GM12892 (cell line): ENCODE data around the gene ADGRB3.
"Not testable (repeated sequence)": the region's sequence is repeated elsewhere in the genome, so short reads cannot be mapped to it uniquely, and the experiment has no call there.

Experiments
- DNase-seq: peaks from one replicate; pipeline ENCODE4 v3.0.0; 2011; ENCODE audit not compliant: insufficient read length
- FAIRE-seq: peaks from 2 replicates; lab custom pipeline; 2011; peaks lifted over from hg19 to GRCh38; lab: Jason Lieb, UNC
- POLR2A ChIP-seq: IDR thresholded peaks from 2 replicates; pipeline ENCODE4 v1.6.1; 2011; ENCODE audit warnings: low read depth, low read length, control low read depth
- POLR2AphosphoS5 ChIP-seq: IDR thresholded peaks from 2 replicates; pipeline ENCODE4 v1.6.1; 2011; ENCODE audit warnings: low read depth, low read length, control low read depth
- TAF1 ChIP-seq: IDR thresholded peaks from 2 replicates; pipeline ENCODE4 v1.6.1; 2011; ENCODE audit warnings: low read depth, mild to moderate bottlenecking, control low read depth, low read length, borderline replicate concordance

Gene ADGRB3

DNA sequence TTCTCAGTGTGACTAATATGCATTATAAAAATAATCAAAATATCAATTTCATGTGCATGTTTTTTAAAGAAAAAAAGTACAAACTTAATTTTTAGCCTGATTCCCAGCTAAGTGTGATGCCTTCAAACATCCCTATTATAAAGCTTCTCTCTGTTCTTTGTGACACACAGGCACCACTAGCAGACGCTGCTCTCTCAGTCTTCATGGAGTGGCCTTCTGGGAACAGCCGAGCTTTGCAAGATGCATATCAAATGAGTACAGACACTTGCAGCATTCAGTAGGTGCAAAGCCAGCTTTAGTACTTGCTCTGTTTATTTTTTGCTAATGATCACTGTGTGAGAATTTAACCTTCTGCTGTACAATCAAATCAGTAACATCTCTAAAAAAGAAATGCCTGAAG is 340.0 kb downstream of the ADGRB3 start:
- no peak for DNase-seq
- TF ChIP-seq POLR2AphosphoS5: no peak
- no peak for TF ChIP-seq POLR2A
- no peak for TF ChIP-seq TAF1
- FAIRE-seq: no peak

DNA sequence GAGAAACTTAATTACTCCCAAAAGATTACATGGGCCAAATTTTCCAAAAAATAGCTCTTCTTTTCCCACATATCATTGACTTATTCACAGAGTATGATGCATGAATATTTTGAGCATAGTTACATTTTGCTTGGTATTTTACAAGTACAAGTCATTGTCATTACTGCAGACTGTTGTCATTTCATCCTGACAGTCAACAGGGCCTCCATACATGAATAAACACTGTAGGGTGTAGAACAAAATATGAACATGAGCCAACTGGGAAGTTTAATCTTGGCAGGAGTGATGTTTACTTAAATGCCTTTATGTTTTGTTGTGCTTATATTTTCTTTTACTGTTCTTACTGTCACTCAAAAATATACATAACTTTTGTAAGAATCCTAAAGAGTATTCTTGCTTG is 340.7 kb downstream of the ADGRB3 start:
- DNase-seq (no peak), FAIRE-seq (no peak)
- TF ChIP-seq POLR2AphosphoS5: no peak
- TF ChIP-seq TAF1: no peak
- no peak for TF ChIP-seq POLR2A

DNA sequence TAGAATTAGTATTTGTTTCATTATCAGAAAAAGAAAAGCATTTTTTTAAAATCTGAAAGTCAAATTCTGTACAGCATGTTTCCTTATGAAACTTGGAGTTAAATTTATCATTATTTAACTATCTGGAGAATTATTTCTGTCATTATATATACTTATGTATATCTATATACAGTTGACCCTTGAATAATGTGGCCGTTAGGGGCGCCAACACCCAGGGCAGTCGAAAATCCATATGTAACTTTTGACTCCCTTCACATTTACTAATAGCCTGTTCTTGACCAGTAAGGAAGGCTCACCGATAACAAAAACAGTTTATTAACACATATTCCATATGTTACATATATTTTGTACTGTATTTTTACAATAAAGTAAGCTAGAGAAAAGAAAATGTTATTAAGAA is 341.2 kb downstream of the ADGRB3 start:
- FAIRE-seq (no peak), DNase-seq (no peak)
- TF ChIP-seq TAF1 (no peak), POLR2A (no peak), POLR2AphosphoS5 (no peak)

DNA sequence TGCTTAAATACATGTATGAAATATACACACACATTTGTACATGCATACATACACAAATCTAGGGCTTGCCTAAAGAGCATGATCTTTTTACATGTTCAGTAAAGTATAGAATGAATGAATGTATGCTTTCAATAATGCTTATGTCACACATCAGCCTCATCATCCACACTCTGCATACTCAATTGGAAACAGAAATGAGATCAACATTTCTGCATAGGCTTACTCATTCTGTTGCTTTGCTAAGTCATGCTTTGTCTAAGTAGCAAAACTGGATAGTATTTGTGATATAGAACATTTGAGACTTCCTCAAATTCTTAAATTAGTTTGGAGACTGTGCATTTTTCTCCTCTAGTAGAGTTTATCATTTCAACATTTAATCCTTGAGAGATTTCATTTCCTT is 343.3 kb downstream of the ADGRB3 start:
- TF ChIP-seq POLR2AphosphoS5 (no peak), POLR2A (no peak), TAF1 (no peak)
- no peak for FAIRE-seq
- DNase-seq: no peak

DNA sequence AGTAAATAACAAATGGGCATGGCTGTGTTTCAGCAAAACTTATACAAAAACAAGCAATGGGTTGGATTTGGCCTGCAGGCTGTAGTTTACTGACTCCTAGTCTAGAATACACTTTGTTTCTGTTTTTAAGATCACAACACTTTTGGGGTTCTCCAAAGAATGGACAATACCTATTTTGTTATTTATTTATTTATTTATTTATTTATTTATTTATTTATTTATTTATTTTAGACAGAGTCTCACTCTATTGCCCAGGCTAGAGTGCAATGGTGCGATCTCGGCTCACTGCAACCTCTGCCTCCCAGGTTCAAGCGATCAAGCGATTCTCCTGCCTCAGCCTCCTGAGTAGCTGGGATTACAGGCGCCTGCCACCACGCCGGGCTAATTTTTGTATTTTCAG is 346.6 kb downstream of the ADGRB3 start:
- not testable (repeated sequence) for DNase-seq

DNA sequence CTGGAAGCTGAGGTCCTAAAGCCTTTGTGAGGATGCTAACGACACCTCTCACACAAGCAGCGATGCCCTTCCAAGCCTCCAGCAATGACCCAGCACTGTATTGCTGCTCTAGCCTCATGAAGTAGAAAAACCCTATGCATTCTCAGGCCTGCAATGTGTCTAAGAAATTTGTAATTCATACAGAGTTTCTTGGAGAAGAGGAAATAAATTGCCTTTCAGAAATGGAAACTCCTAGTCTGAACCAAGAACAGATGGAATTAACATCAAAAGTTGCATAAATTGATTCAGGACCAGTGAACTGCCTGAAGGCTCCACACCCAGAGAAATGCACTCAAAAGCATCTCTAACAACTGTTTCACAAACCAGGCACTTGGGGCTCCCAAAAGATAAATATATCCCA is 353.6 kb downstream of the ADGRB3 start:
- FAIRE-seq: no peak
- TF ChIP-seq TAF1 (no peak), POLR2A (no peak), POLR2AphosphoS5 (no peak)
- no peak for DNase-seq

More for the DNA sequence above, 346.6 kb downstream of the ADGRB3 start:
- FAIRE-seq: not testable (repeated sequence)

DNA sequence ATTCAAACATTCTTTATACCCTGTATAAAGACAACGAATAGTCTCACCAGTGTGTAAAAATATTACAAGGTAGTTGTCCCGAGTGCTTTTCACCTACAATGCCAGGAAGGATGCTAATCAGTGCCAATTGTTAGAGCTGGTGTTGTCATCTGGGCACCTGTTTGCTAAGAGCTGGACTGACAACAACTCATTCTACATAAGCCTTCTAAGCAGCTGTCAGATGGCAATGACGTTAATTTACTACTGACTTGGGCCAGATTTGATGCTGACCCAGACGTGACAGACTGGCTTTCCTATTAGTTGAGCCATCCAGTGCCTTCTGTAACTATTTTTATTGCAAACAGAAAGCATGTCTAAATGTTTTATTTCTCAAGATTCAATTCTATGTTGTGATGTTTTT is 355.2 kb downstream of the ADGRB3 start:
- no peak for TF ChIP-seq POLR2A
- TF ChIP-seq POLR2AphosphoS5: no peak
- no peak for TF ChIP-seq TAF1
- DNase-seq (no peak), FAIRE-seq (no peak)

DNA sequence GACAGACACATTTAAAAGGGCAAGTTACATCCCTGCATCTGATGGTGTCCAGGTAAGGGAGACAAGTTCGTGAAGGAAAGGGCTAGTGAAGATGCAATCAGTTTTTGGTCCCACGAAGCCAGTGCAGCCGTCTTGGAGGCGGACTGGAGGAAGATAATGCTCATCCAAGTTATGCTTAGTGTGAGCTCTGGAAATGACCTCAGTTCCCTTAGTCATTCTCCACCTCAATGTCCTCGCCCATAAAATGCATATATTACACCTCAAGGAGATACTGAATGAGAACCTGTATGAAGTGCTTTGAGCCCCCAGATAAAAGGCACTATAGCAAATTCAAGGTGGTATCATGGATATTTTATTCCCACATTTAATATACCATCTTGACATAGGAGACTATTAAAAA is 358.8 kb downstream of the ADGRB3 start:
- no peak for DNase-seq
- TF ChIP-seq POLR2AphosphoS5 (no peak), POLR2A (no peak), TAF1 (no peak)
- no peak for FAIRE-seq

DNA sequence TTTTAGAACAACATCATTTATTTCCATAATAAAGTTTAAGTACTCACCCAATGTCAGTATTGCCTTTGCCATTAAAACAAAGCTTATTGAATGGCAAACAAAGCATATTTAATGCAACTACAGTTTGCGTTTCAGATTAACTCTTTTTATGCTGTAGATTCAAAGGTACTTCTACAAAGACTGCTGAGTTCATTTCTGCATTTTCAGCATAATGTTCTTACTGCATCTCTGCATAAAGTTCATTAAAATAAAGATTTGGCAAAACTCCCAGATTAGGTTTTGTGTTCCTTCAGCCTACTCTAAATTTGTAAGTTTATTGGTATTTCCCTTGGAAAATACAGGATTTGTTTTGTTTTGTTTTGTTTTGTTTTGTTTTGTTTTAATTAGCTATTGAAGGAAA is 359.4 kb downstream of the ADGRB3 start:
- FAIRE-seq (no peak), DNase-seq (no peak)
- TF ChIP-seq TAF1: no peak
- TF ChIP-seq POLR2AphosphoS5: no peak
- TF ChIP-seq POLR2A: no peak

DNA sequence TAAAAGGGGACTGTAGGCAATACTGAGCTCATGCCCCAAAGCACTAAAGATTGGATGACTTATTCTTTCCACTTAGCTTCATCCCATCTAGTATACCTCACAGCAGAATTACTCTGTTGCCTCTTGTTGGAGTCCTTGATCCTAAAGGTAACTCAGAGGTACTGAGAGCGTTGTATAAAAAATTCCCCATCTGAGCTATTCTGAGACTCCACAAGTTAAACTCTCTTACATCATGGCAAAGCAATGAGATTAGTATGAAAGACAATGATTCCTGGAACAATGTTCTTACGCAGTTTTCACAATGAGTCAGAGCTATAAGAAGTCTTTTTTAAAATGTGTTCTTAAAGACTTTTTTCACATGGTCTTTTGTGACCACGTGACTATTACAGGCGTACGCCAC is 370.1 kb downstream of the ADGRB3 start:
- DNase-seq: no peak
- no peak for TF ChIP-seq TAF1
- TF ChIP-seq POLR2A: no peak
- no peak for TF ChIP-seq POLR2AphosphoS5
- FAIRE-seq: no peak

DNA sequence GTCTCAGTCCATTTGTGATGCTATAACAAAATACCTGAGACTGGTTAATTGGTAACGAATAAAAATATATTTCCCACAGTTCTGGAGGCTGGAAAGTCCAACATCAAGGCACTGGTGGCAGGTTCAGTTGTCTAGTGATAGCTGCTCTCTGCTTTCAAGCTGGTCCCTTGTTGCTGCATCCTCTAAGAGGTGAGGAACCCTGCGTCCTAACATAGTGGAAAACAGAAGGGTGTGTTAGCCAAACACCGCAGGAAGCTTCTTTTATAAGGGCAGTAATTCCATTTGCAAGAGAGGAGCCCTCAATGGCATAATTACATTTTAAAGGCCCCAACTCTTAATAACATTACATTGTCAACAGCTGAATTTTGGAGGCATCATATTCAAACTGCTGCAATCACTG is 372.7 kb downstream of the ADGRB3 start:
- FAIRE-seq (no peak), DNase-seq (no peak)
- TF ChIP-seq POLR2A: no peak
- TF ChIP-seq POLR2AphosphoS5: no peak
- TF ChIP-seq TAF1: no peak

DNA sequence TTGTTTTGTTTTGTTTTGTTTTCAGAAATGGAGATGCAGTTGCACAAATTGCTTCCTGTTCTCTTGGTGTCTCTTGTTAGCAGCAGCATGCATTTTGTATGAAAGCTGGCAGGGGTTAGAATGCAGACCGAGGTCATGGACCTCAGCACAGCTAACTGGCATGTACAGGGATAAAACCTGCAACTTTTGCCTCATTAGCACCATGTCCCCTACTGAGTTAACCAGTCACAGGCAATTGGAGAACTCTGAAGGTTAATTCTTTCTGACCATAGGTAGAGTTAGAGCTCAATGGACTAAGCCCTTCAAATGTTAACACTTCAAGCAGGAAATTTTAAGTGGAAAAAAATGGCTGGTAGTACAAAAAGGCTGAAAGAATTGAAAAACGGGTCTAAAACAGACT is 377.1 kb downstream of the ADGRB3 start:
- TF ChIP-seq POLR2AphosphoS5 (no peak), TAF1 (no peak), POLR2A (no peak)
- DNase-seq: no peak
- no peak for FAIRE-seq

DNA sequence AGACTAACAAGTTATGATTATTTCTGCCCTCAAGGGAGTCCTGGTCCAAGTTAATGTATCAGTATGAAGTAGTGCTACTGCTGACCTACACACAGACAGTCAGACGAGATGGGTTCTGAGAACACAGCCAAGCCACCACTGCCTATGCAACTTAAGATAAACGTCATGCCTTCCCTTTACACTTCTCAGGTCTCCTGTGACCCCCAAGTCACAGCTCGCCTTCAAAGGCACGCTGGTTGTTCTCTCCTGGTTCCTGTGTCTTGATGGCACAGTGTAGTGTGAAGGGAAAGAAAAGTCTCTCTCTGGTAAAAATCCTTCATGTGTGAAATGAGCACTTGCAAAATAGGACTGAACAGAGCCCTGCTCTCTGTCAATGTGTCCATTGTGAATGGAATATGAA is 377.8 kb downstream of the ADGRB3 start:
- TF ChIP-seq POLR2AphosphoS5: no peak
- FAIRE-seq: no peak

DNA sequence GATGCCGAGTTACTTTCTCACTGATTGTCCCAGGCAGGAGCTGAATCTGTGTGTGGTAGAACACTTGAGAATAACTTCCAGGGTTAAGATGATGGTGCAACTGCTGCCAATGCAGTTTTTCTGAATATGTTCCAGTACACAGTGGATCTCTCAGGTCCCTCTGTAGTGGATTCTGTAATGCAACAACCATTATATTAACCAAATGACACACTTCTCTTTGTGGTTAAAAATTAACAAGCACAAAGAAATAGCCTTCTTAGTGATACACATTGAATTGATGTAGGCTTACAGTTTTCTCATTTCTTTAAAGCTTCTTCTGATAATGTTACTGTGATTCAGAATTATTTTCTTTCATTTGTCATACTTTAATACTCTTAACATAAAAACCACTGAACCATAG is 383.8 kb downstream of the ADGRB3 start:
- DNase-seq: no peak
- TF ChIP-seq POLR2AphosphoS5 (no peak), POLR2A (no peak), TAF1 (no peak)
- FAIRE-seq: no peak

More for the DNA sequence above, 377.8 kb downstream of the ADGRB3 start:
- DNase-seq: no peak
